KMS-11 (cell line): ENCODE measurements around the gene EVI5.
"Not testable (repeated sequence)": the region's sequence is repeated elsewhere in the genome, so short reads cannot be mapped to it uniquely, and the experiment has no call there.

Source experiments
- H2AFZ ChIP-seq: fragments of 200-600 bp; sonication (generic); 2 replicates; pipeline ENCODE4 v1.6.1; 2016; ENCODE audit warnings: antibody characterized with exemption, mixed run types, low read depth
- H3K27ac ChIP-seq: fragments of 200-600 bp; sonication (generic); 2 replicates; pipeline ENCODE4 v1.6.1; 2016; ENCODE audit warnings: mild to moderate bottlenecking, mixed run types
- H3K27me3 ChIP-seq: fragments of 200-600 bp; sonication (generic); 2 replicates; pipeline ENCODE4 v1.6.1; 2017; ENCODE audit warnings: mild to moderate bottlenecking, low read depth, mixed run types, moderate library complexity; ENCODE audit not compliant: insufficient read depth
- H3K36me3 ChIP-seq: fragments of 200-600 bp; sonication (generic); 2 replicates; pipeline ENCODE4 v1.6.1; 2017; ENCODE audit warnings: mild to moderate bottlenecking, mixed run types; ENCODE audit not compliant: insufficient read depth
- H3K4me1 ChIP-seq: fragments of 200-600 bp; sonication (generic); 2 replicates; pipeline ENCODE4 v1.6.1; 2016; ENCODE audit warnings: mild to moderate bottlenecking, low read depth, mixed run types; ENCODE audit not compliant: poor library complexity, severe bottlenecking
- H3K4me2 ChIP-seq: fragments of 200-600 bp; sonication (generic); 2 replicates; pipeline ENCODE4 v1.7.0; 2016; ENCODE audit warnings: mild to moderate bottlenecking, mixed run types
- H3K4me3 ChIP-seq: fragments of 200-600 bp; sonication (generic); IDR thresholded peaks from 2 replicates; pipeline ENCODE4 v1.6.1; 2017; ENCODE audit warnings: low read depth, low read length, mixed read lengths; ENCODE audit not compliant: insufficient read depth
- H3K79me2 ChIP-seq: fragments of 200-600 bp; sonication (generic); 2 replicates; pipeline ENCODE4 v1.6.1; 2016; ENCODE audit warnings: low read depth, mixed run types; ENCODE audit not compliant: insufficient read depth
- H3K9ac ChIP-seq: fragments of 200-600 bp; sonication (generic); 2 replicates; pipeline ENCODE4 v1.6.1; 2016; ENCODE audit warnings: mild to moderate bottlenecking, mixed run types
- H4K20me1 ChIP-seq: fragments of 200-600 bp; sonication (generic); 2 replicates; pipeline ENCODE4 v1.6.1; 2016; ENCODE audit warnings: mild to moderate bottlenecking, mixed run types; ENCODE audit not compliant: insufficient read depth
- CTCF ChIP-seq: fragments of 200-600 bp; sonication (generic); conservative IDR thresholded peaks from 2 replicates; pipeline ENCODE4 v1.6.1; 2017; ENCODE audit warnings: low read depth, mild to moderate bottlenecking, antibody characterized with exemption, low read length, moderate library complexity, mixed read lengths

Gene EVI5

GRCh38 chr1:92527670-92528069 is 257.2 kb downstream of the EVI5 start:
- no peaks in the 10 kb centered on the region for H3K79me2 ChIP-seq
- no peak overlapping the region for H3K27ac ChIP-seq
- H2AFZ ChIP-seq = no peak overlapping the region
- no peak for TF ChIP-seq CTCF
- no peak overlapping the region for H3K9ac ChIP-seq
- H3K4me1 ChIP-seq = no peaks in the 10 kb centered on the region
- H3K36me3 ChIP-seq = no peaks in the 10 kb centered on the region
- no peak overlapping the region for H3K4me2 ChIP-seq
- no peaks in the 10 kb centered on the region for H4K20me1 ChIP-seq
- no peaks in the 10 kb centered on the region for H3K27me3 ChIP-seq
- H3K4me3 ChIP-seq = no peak overlapping the region

DNA sequence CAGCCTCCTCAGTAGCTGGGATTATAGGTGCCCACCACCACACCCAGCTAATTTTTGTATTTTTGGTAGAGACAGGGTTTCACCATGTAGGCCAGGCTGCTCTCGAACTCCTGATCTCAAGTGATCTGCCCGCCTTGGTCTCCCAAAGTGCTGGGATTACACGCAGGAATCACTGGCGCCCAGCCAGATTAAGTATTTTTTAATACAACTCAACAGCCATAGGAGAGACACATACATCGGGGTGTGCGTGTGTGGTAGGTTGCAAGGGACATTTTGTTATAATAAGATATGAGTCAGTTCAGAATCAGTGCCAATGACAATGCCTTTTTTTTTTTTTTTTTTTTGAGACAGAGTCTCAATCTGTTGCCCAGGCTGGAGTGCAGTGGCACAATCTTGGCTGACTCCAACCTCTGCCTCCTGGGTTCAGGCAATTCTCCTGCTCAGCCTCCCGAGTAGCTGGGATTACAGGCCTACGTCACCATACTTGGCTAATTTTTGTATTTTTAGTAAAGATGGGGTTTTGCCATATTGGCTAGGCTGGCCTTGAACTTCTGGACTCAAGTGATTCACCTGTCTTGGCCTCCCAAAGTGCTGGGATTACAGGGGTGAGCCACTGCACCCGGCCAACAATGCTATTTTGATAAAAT is 259.8 kb downstream of the EVI5 start:
- H2AFZ ChIP-seq, H4K20me1 ChIP-seq, H3K27me3 ChIP-seq, H3K4me1 ChIP-seq, H3K36me3 ChIP-seq, H3K4me3 ChIP-seq, H3K4me2 ChIP-seq, H3K27ac ChIP-seq, H3K9ac ChIP-seq, H3K79me2 ChIP-seq: not testable (repeated sequence)

DNA sequence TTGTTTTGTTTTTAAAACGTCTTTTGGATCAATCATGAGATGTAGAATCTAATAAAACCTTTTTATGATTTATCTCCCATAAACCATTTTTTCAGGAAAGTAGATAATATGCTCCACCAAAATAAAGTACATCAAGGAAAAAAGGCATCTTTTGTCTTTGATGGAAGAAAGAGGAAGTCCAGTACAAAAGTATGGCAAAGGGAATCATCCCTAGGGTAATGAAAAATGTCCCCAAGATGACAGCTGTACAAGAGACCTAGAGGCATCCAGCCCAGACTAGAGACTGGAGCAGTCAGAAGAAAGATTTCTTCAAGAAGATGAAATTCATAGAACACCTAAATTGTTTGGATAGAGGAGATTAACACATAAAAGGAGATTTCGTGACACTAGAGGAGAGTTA is 265.9 kb downstream of the EVI5 start:
- H3K4me3 ChIP-seq = no peak overlapping the region
- H2AFZ ChIP-seq = no peak overlapping the region
- H3K4me2 ChIP-seq = no peak overlapping the region
- no peaks in the 10 kb centered on the region for H3K36me3 ChIP-seq
- no peak overlapping the region for H3K9ac ChIP-seq
- no peaks in the 10 kb centered on the region for H3K79me2 ChIP-seq
- no peak for TF ChIP-seq CTCF
- no peaks in the 10 kb centered on the region for H3K4me1 ChIP-seq
- no peaks in the 10 kb centered on the region for H4K20me1 ChIP-seq
- H3K27ac ChIP-seq = no peak overlapping the region
- no peaks in the 10 kb centered on the region for H3K27me3 ChIP-seq

GRCh38 chr1:92516574-92516973 is 268.3 kb downstream of the EVI5 start:
- no peaks in the 10 kb centered on the region for H3K79me2 ChIP-seq
- H3K36me3 ChIP-seq = no peaks in the 10 kb centered on the region
- no peaks in the 10 kb centered on the region for H4K20me1 ChIP-seq
- peaks cover 15% of the 10 kb centered on the region for H3K4me1 ChIP-seq
- H3K9ac ChIP-seq = no peak overlapping the region
- TF ChIP-seq CTCF = no peak
- no peak overlapping the region for H3K4me3 ChIP-seq
- no peak overlapping the region for H2AFZ ChIP-seq
- H3K4me2 ChIP-seq = no peak overlapping the region
- H3K27ac ChIP-seq = no peak overlapping the region
- no peaks in the 10 kb centered on the region for H3K27me3 ChIP-seq

DNA sequence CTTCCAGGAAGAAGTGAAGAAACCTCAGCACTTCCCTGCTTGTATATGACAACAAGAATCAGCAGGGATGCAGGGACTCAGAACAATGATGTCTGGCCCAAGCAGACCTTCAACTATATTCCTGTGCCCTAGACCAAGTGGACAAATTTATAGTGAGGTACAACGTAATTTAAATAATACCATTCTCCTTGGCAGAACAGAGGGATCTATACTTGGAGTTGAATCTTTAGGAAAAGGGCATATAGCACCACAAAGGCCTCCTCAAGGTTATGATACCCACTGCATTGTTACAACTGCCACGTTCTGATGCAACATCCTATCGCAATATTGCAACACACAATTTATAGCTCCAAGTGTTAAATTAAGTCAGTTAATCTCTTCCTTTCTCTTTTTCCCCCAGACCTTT is 269.1 kb downstream of the EVI5 start:
- Histone ChIP-seq H2AFZ (no peak overlapping the region), H3K27me3 (no peaks in the 10 kb centered on the region), H4K20me1 (no peaks in the 10 kb centered on the region), H3K4me3 (no peak overlapping the region), H3K4me1 (peaks cover 21% of the 10 kb centered on the region), H3K36me3 (no peaks in the 10 kb centered on the region), H3K79me2 (no peaks in the 10 kb centered on the region), H3K27ac (no peak overlapping the region), H3K4me2 (no peak overlapping the region), H3K9ac (no peak overlapping the region)
- no peak for TF ChIP-seq CTCF
